ENCODE measurements around the gene IGSF8.
A peak's percentile ranks its signal among the peaks of the same experiment; 100 is the strongest.
"Not testable (repeated sequence)": the region's sequence is repeated elsewhere in the genome, so short reads cannot be mapped to it uniquely, and the experiment has no call there.

Gene IGSF8

GRCh38 chr1:160097911-160098851 lies at the start of gene IGSF8:
TSS of gene IGSF8 (minus strand) at chr1:160098619. CDS start at chr1:160098472, 147 bp downstream.
- peak; percentile 95 for DNase-seq

GRCh38 chr1:160148121-160148520 lies 49.7 kb upstream of the IGSF8 start:
- DNase-seq: no peak

GRCh38 chr1:160146107-160146506 lies 47.7 kb upstream of the IGSF8 start:
- no peak for DNase-seq

- DNase-seq: no peak
Measured at GRCh38 chr1:160144921-160145320, 46.5 kb upstream of the IGSF8 start.

- no peak for DNase-seq
Measured at GRCh38 chr1:160143695-160144094, 45.3 kb upstream of the IGSF8 start.

GRCh38 chr1:160139840-160140239 lies 41.4 kb upstream of the IGSF8 start:
- no peak for DNase-seq

GRCh38 chr1:160137216-160137862 lies 38.9 kb upstream of the IGSF8 start:
- no peak for DNase-seq

- no peak for DNase-seq
Measured at GRCh38 chr1:160136926-160137200, 38.4 kb upstream of the IGSF8 start.

GRCh38 chr1:160136121-160136925 lies 37.9 kb upstream of the IGSF8 start:
- DNase-seq: no peak

- DNase-seq: no peak
Measured at GRCh38 chr1:160134791-160135572, 36.6 kb upstream of the IGSF8 start.

GRCh38 chr1:160133990-160134770 lies 35.8 kb upstream of the IGSF8 start:
- DNase-seq: no peak

GRCh38 chr1:160131803-160132565 lies 33.6 kb upstream of the IGSF8 start:
- DNase-seq: no peak

GRCh38 chr1:160130939-160131338 lies 32.5 kb upstream of the IGSF8 start:
- DNase-seq: no peak

GRCh38 chr1:160130486-160130885 lies 32.1 kb upstream of the IGSF8 start:
- DNase-seq: no peak

- no peak for DNase-seq
Measured at GRCh38 chr1:160129966-160130365, 31.5 kb upstream of the IGSF8 start.

- DNase-seq: no peak
Measured at GRCh38 chr1:160129558-160129957, 31.1 kb upstream of the IGSF8 start.

- no peak for DNase-seq
Measured at GRCh38 chr1:160129046-160129445, 30.6 kb upstream of the IGSF8 start.

GRCh38 chr1:160128636-160129035 lies 30.2 kb upstream of the IGSF8 start:
- no peak for DNase-seq

- no peak for DNase-seq
Measured at GRCh38 chr1:160127865-160128523, 29.6 kb upstream of the IGSF8 start.

- no peak for DNase-seq
Measured at GRCh38 chr1:160127381-160127780, 29.0 kb upstream of the IGSF8 start.

- not testable (repeated sequence) for DNase-seq
Measured at GRCh38 chr1:160126342-160126741, 27.9 kb upstream of the IGSF8 start.

Measured in stimulated activated CD8-positive, alpha-beta memory T cell treated with anti-CD3 and anti-CD28 coated beads, Interleukin-4, amount 100 ng/mL, for 48 hours (primary cell).